Measurements from ENCODE around the gene DCST1.

DNA sequence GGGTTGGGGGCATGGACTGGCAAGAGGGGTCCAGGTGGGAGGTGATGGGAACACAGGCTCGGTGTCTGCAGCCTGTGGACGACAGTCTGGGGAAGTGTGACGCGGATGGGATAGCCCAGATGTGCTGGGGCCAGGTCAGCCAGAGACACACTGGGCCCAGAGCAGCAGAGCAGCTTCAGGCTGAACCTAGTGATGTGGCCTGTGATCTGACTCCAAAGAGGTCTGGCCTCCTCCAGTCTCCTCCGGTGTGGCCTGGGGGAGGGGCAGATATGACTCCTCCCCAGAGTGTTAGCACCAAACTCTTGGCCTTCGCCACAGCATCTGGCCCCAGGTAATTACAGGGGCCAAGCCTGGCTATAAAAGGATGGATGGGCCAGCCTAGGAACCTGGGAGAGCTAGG is 58.5 kb downstream of the DCST1 start:
- TF ChIP-seq SIN3A (IDR thresholded peaks at IDR 0.05; ENCODE audit: borderline replicate concordance, insufficient read depth, low read length) (no peak), TAF1 (IDR thresholded peaks at IDR 0.05; ENCODE audit: borderline replicate concordance, insufficient read depth, low read length) (no peak), POLR2AphosphoS5 (IDR thresholded peaks at IDR 0.05; ENCODE audit: low read depth, low read length) (no peak), FOXP2 (optimal IDR thresholded peaks at IDR 0.05; ENCODE audit: borderline replicate concordance, extremely low read depth, extremely low read length, insufficient read depth) (no peak)
- TF ChIP-seq, protein P1, sequence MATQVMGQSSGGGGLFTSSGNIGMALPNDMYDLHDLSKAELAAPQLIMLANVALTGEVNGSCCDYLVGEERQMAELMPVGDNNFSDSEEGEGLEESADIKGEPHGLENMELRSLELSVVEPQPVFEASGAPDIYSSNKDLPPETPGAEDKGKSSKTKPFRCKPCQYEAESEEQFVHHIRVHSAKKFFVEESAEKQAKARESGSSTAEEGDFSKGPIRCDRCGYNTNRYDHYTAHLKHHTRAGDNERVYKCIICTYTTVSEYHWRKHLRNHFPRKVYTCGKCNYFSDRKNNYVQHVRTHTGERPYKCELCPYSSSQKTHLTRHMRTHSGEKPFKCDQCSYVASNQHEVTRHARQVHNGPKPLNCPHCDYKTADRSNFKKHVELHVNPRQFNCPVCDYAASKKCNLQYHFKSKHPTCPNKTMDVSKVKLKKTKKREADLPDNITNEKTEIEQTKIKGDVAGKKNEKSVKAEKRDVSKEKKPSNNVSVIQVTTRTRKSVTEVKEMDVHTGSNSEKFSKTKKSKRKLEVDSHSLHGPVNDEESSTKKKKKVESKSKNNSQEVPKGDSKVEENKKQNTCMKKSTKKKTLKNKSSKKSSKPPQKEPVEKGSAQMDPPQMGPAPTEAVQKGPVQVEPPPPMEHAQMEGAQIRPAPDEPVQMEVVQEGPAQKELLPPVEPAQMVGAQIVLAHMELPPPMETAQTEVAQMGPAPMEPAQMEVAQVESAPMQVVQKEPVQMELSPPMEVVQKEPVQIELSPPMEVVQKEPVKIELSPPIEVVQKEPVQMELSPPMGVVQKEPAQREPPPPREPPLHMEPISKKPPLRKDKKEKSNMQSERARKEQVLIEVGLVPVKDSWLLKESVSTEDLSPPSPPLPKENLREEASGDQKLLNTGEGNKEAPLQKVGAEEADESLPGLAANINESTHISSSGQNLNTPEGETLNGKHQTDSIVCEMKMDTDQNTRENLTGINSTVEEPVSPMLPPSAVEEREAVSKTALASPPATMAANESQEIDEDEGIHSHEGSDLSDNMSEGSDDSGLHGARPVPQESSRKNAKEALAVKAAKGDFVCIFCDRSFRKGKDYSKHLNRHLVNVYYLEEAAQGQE (IDR thresholded peaks at IDR 0.05; ENCODE audit: insufficient read depth in 1 of 2, low read depth in 2 of 2, low read length in 2 of 2), result no peak

Measured in PFSK-1 (cell line).